Measurements from ENCODE around the gene RGS3. TPM values are rescaled to one million over a fixed set of nuclear protein-coding genes. Genes with fewer than 3 reads are reported as not detected.

Gene RGS3
- total RNA-seq, 1 experiment from 2014 or later: 71.1 TPM

DNA sequence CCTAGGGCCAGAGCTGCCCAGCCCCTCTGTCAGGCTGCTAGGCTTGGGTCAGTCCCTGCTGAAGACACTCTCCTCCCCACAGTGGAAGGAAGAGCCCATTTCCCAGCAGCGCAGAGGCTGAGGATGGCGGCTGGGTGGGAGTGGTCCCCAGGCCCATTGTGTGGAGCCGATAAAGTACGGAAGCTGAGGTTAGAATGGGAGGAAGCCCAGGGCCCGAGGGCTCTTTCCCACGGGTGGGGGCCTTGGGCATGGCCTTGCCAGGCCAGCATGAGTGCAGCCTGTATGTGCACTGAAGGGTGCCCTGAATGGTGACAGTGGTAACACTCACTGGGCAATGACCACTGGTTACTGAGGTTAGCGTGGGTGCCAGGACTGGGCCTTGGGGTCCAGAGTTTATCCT is 125.9 kb downstream of the RGS3 start:
- Histone ChIP-seq H3K4me3 (ENCODE audit: low read depth, low read length) (no peak overlapping the region), H3K9me3 (no peaks in the 10 kb centered on the region), H3K27me3 (replicated peaks; ENCODE audit: control insufficient read depth, insufficient read depth, low read length) (no peaks in the 10 kb centered on the region), H3K36me3 (ENCODE audit: control insufficient read depth, insufficient read depth, low read length) (no peaks in the 10 kb centered on the region), H3K4me1 (no peaks in the 10 kb centered on the region)
- Mint-ChIP-seq H3K4me3 (ENCODE audit: unreplicated experiment) (no peak overlapping the region), H3K27me3 (ENCODE audit: insufficient read depth, unreplicated experiment) (no peaks in the 10 kb centered on the region), H3K4me1 (ENCODE audit: low read depth, unreplicated experiment) (no peaks in the 10 kb centered on the region), H3K27ac (ENCODE audit: unreplicated experiment) (no peak overlapping the region), H3K36me3 (ENCODE audit: insufficient read depth, unreplicated experiment) (peaks cover 26% of the 10 kb centered on the region), H3K9me3 (ENCODE audit: unreplicated experiment) (no peaks in the 10 kb centered on the region)
- CTCF ChIA-PET: interaction anchor here (0.7 to 9.2 kb wide), 3 partner anchors 9 to 143 kb away, joined by 5 to 191 read pairs (median 7); no protein-coding TSS in a partner anchor
- no peak for TF ChIP-seq CTCF (IDR thresholded peaks at IDR 0.05; ENCODE audit: insufficient read depth in 1 of 2, low read depth in 1 of 2, low read length in 1 of 2, severe bottlenecking in 1 of 2, unreplicated experiment in 1 of 2)
- intact Hi-C loops (cut with micrococcal nuclease; ENCODE audit: unreplicated experiment): no loop called here
- POLR2A ChIA-PET: no interaction called here
- no peak for DNase-seq
- no TSS peak for BruUV-seq (replicated peaks)

DNA sequence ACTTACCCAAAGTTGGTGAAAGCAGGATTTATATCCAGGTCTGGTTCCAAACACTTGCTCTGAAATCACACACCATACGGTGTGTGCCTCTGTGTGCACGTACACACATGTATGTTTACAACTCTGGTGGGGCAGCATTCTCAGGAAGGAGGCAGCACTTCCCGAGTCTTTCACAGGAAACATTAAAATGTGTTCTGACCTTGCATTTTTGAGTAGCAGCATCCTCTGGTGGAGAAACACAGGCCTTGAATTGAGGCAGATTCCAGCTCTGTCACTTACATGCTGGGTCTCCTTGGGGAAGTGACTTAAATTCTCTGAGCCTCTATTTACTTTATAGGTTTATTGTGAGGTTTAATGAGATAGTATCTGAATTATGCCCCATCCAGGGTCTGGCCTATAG is 126.4 kb downstream of the RGS3 start:
- Histone ChIP-seq H3K4me1 (no peaks in the 10 kb centered on the region), H3K9me3 (no peaks in the 10 kb centered on the region), H3K27me3 (replicated peaks; ENCODE audit: control insufficient read depth, insufficient read depth, low read length) (no peaks in the 10 kb centered on the region), H3K36me3 (ENCODE audit: control insufficient read depth, insufficient read depth, low read length) (no peaks in the 10 kb centered on the region), H3K4me3 (ENCODE audit: low read depth, low read length) (no peak overlapping the region)
- Mint-ChIP-seq H3K36me3 (ENCODE audit: insufficient read depth, unreplicated experiment) (peaks cover 28% of the 10 kb centered on the region), H3K27me3 (ENCODE audit: insufficient read depth, unreplicated experiment) (no peaks in the 10 kb centered on the region), H3K9me3 (ENCODE audit: unreplicated experiment) (no peaks in the 10 kb centered on the region), H3K27ac (ENCODE audit: unreplicated experiment) (no peak overlapping the region), H3K4me1 (ENCODE audit: low read depth, unreplicated experiment) (no peaks in the 10 kb centered on the region), H3K4me3 (ENCODE audit: unreplicated experiment) (no peak overlapping the region)
- intact Hi-C loops (cut with micrococcal nuclease; ENCODE audit: unreplicated experiment): loop anchor here (2.0 to 5.0 kb wide), 2 partner anchors 123 to 143 kb away; no protein-coding TSS in a partner anchor
- TF ChIP-seq CTCF (IDR thresholded peaks at IDR 0.05; ENCODE audit: insufficient read depth in 1 of 2, low read depth in 1 of 2, low read length in 1 of 2, severe bottlenecking in 1 of 2, unreplicated experiment in 1 of 2): peak; percentile 25 to 48
- ChIA-PET POLR2A (interaction anchor here (0.5 kb wide), 1 partner anchor 53 kb away, joined by 3 read pairs; no protein-coding TSS in a partner anchor), CTCF (interaction anchor here (0.7 to 9.2 kb wide), 3 partner anchors 9 to 144 kb away, joined by 5 to 191 read pairs (median 7); no protein-coding TSS in a partner anchor)
- no TSS peak for BruUV-seq (replicated peaks)
- no peak for DNase-seq

- POLR2A ChIA-PET: interaction anchor here (0.5 kb wide), 1 partner anchor 54 kb away, joined by 3 read pairs; no protein-coding TSS in a partner anchor
- TF ChIP-seq CTCF (IDR thresholded peaks at IDR 0.05; ENCODE audit: insufficient read depth in 1 of 2, low read depth in 1 of 2, low read length in 1 of 2, severe bottlenecking in 1 of 2, unreplicated experiment in 1 of 2): no peak
- no TSS peak for BruUV-seq (replicated peaks)
- Mint-ChIP-seq H3K27me3 (ENCODE audit: insufficient read depth, unreplicated experiment) (no peaks in the 10 kb centered on the region), H3K4me1 (ENCODE audit: low read depth, unreplicated experiment) (no peaks in the 10 kb centered on the region), H3K27ac (ENCODE audit: unreplicated experiment) (no peak overlapping the region), H3K9me3 (ENCODE audit: unreplicated experiment) (no peaks in the 10 kb centered on the region), H3K4me3 (ENCODE audit: unreplicated experiment) (no peak overlapping the region), H3K36me3 (ENCODE audit: insufficient read depth, unreplicated experiment) (peaks cover 25% of the 10 kb centered on the region)
- H3K9me3 ChIP-seq: no peaks in the 10 kb centered on the region
- DNase-seq: no peak
- no peaks in the 10 kb centered on the region for H3K27me3 ChIP-seq (replicated peaks; ENCODE audit: control insufficient read depth, insufficient read depth, low read length)
- no peaks in the 10 kb centered on the region for H3K36me3 ChIP-seq (ENCODE audit: control insufficient read depth, insufficient read depth, low read length)
- CTCF ChIA-PET: interaction anchor here (0.7 to 9.2 kb wide), 4 partner anchors 8 to 144 kb away, joined by 5 to 191 read pairs (median 16); no protein-coding TSS in a partner anchor
- no peaks in the 10 kb centered on the region for H3K4me1 ChIP-seq
- intact Hi-C loops (cut with micrococcal nuclease; ENCODE audit: unreplicated experiment): loop anchor here (2.0 to 5.0 kb wide), 2 partner anchors 123 to 144 kb away; no protein-coding TSS in a partner anchor
- no peak overlapping the region for H3K4me3 ChIP-seq (ENCODE audit: low read depth, low read length)
Observed at GRCh38 chr9:113590389-113590788, 126.9 kb downstream of the RGS3 start.
